IMR-90 (cell line): ENCODE data around the gene CGNL1. TPM values are rescaled to one million over a fixed set of nuclear protein-coding genes. Genes with fewer than 3 reads are reported as not detected.

ENCODE experiments used
- ATAC-seq: fragments of 200-7000 bp; cut with Tn5 transposase; 2 replicates; pipeline ENCODE4 v1.9.1; 2020; ENCODE audit warnings: low read depth, mild to moderate bottlenecking, moderate library complexity
- BruUV-seq: library from RNA; stranded (reverse); fragments of 400-500 nt; replicated peaks from 2 replicates; lab custom pipeline; 2021; lab: Mats Ljungman, UMichigan
- CTCF ChIA-PET: fragments of 300-600 bp; formaldehyde crosslinking; extraction: SDS; loops from one replicate; lab custom pipeline; 2021; ENCODE audit warnings: antibody characterized with exemption; lab: Yijun Ruan, JAX
- POLR2A ChIA-PET: fragments of 300-600 bp; sonication (Branson Sonifier 250); formaldehyde crosslinking; loops from one replicate; lab custom pipeline; 2022; ENCODE audit warnings: antibody characterized with exemption; ENCODE audit not compliant: unreplicated experiment; lab: Charles Lee
- DNase-seq: peaks from one replicate; pipeline ENCODE4 v3.0.0; 2013
- H2AFZ ChIP-seq: replicated peaks from 2 replicates; pipeline ENCODE3; 2013; ENCODE audit warnings: low read length, mild to moderate bottlenecking; ENCODE audit not compliant: poor library complexity
- H2AK5ac ChIP-seq: 2 replicates; pipeline ENCODE4 v1.6.1; 2013; ENCODE audit warnings: low read depth, low read length, inconsistent platforms
- H2AK9ac ChIP-seq: replicated peaks from 2 replicates; pipeline ENCODE3; 2013; ENCODE audit warnings: mild to moderate bottlenecking, low read depth, low read length, moderate library complexity; ENCODE audit not compliant: poor library complexity
- H2BK120ac ChIP-seq: 2 replicates; pipeline ENCODE4 v1.6.1; 2013; ENCODE audit warnings: low read depth, low read length, inconsistent platforms
- H2BK15ac ChIP-seq: 3 replicates; pipeline ENCODE4 v1.6.1; 2013; ENCODE audit warnings: low read depth, low read length, inconsistent platforms
- H2BK20ac ChIP-seq: 2 replicates; pipeline ENCODE4 v1.6.1; 2013; ENCODE audit warnings: low read depth, mild to moderate bottlenecking, inconsistent platforms, low read length, moderate library complexity
- H2BK5ac ChIP-seq: 2 replicates; pipeline ENCODE4 v1.6.1; 2013; ENCODE audit warnings: mild to moderate bottlenecking, low read depth, low read length, inconsistent platforms; ENCODE audit not compliant: poor library complexity, severe bottlenecking
- H3K14ac ChIP-seq: replicated peaks from 2 replicates; pipeline ENCODE4 v1.6.1; 2013; ENCODE audit warnings: low read depth, low read length, inconsistent platforms
- H3K18ac ChIP-seq: 2 replicates; pipeline ENCODE4 v1.6.1; 2013; ENCODE audit warnings: low read depth, low read length, control low read depth
- H3K23ac ChIP-seq: 2 replicates; pipeline ENCODE4 v1.6.1; 2013; ENCODE audit warnings: low read depth, low read length, inconsistent platforms
- H3K27ac ChIP-seq: 2 replicates; pipeline ENCODE4 v1.5.1; 2013; ENCODE audit warnings: mild to moderate bottlenecking, control low read depth, low read length; ENCODE audit not compliant: insufficient read depth
- H3K27me3 ChIP-seq: 2 replicates; pipeline ENCODE4 v1.6.1; 2013; ENCODE audit warnings: low read length; ENCODE audit not compliant: control insufficient read depth, insufficient read depth
- H3K36me3 ChIP-seq: 2 replicates; pipeline ENCODE4 v1.6.1; 2013; ENCODE audit warnings: low read length, mixed read lengths; ENCODE audit not compliant: control insufficient read depth, insufficient read depth
- H3K4ac ChIP-seq: 2 replicates; pipeline ENCODE4 v1.6.1; 2013; ENCODE audit warnings: low read depth, low read length, inconsistent platforms
- H3K4me1 ChIP-seq: 2 replicates; pipeline ENCODE4 v1.6.1; 2013; ENCODE audit warnings: low read length, mixed read lengths; ENCODE audit not compliant: control insufficient read depth, insufficient read depth
- H3K4me2 ChIP-seq: 2 replicates; pipeline ENCODE4 v1.6.1; 2013; ENCODE audit warnings: low read depth, mild to moderate bottlenecking, control low read depth, low read length, moderate library complexity
- H3K4me3 ChIP-seq: 2 replicates; pipeline ENCODE4 v1.5.1; 2013; ENCODE audit warnings: low read depth, mild to moderate bottlenecking, control low read depth, low read length, moderate library complexity; ENCODE audit not compliant: insufficient read depth
- H3K56ac ChIP-seq: 2 replicates; pipeline ENCODE4 v1.6.1; 2013; ENCODE audit warnings: low read length, inconsistent platforms; ENCODE audit not compliant: insufficient read depth; ENCODE audit errors: extremely low read depth
- H3K79me1 ChIP-seq, 2 experiments: 2 replicates each; pipeline ENCODE4 v1.6.1; 2013; ENCODE audit warnings: low read length in 2 of 2, inconsistent platforms in 1 of 2, low read depth in 1 of 2
- H3K9ac ChIP-seq: 2 replicates; pipeline ENCODE4 v1.6.1; 2013; ENCODE audit warnings: low read depth, low read length, control low read depth
- H3K9me1 ChIP-seq: 2 replicates; pipeline ENCODE4 v1.6.1; 2013; ENCODE audit warnings: low read length, inconsistent platforms; ENCODE audit not compliant: insufficient read depth
- H3K9me3 ChIP-seq: 2 replicates; pipeline ENCODE4 v1.6.1; 2013; ENCODE audit warnings: low read length; ENCODE audit not compliant: control insufficient read depth, insufficient read depth
- H4K20me1 ChIP-seq: 2 replicates; pipeline ENCODE4 v1.6.1; 2013; ENCODE audit warnings: low read length, inconsistent platforms; ENCODE audit not compliant: insufficient read depth
- H4K5ac ChIP-seq: 2 replicates; pipeline ENCODE4 v1.6.1; 2013; ENCODE audit warnings: mild to moderate bottlenecking, low read depth, low read length, control low read depth
- H4K8ac ChIP-seq, 2 experiments: 2 replicates each; pipeline ENCODE4 v1.6.1; 2013; ENCODE audit warnings: low read depth in 2 of 2, low read length in 2 of 2, control low read depth in 1 of 2, inconsistent platforms in 1 of 2
- H4K91ac ChIP-seq: 2 replicates; pipeline ENCODE4 v1.6.1; 2013; ENCODE audit warnings: low read depth, low read length, inconsistent platforms; ENCODE audit not compliant: insufficient read depth
- BHLHE40 ChIP-seq: fragments of 150-350 bp; IDR thresholded peaks from 2 replicates; pipeline ENCODE4 v1.6.1; 2016; ENCODE audit warnings: mild to moderate bottlenecking, low read depth, low read length
- CEBPB ChIP-seq: IDR thresholded peaks from 2 replicates; pipeline ENCODE4 v1.6.1; 2012; ENCODE audit warnings: low read depth, low read length, improper control_type of control experiment
- CHD1 ChIP-seq: IDR thresholded peaks from 2 replicates; pipeline ENCODE4 v1.6.1; 2012; ENCODE audit warnings: low read depth, low read length, improper control_type of control experiment
- CTCF ChIP-seq: conservative IDR thresholded peaks from 2 replicates; pipeline ENCODE4 v1.5.1; 2012; ENCODE audit warnings: mild to moderate bottlenecking, low read depth, low read length, improper control_type of control experiment
- ELK1 ChIP-seq: fragments of 150-350 bp; IDR thresholded peaks from 2 replicates; pipeline ENCODE4 v1.6.1; 2016; ENCODE audit warnings: low read depth, mild to moderate bottlenecking, low read length, moderate library complexity, borderline replicate concordance
- MAFK ChIP-seq: IDR thresholded peaks from 2 replicates; pipeline ENCODE4 v1.6.1; 2012; ENCODE audit warnings: low read depth, low read length, improper control_type of control experiment
- MAZ ChIP-seq: IDR thresholded peaks from 2 replicates; pipeline ENCODE4 v1.6.1; 2012; ENCODE audit warnings: low read depth, mild to moderate bottlenecking, low read length, improper control_type of control experiment, moderate library complexity, borderline replicate concordance
- NFE2L2 ChIP-seq: fragments of 150-350 bp; IDR thresholded peaks from 2 replicates; pipeline ENCODE4 v1.6.1; 2016; ENCODE audit warnings: low read depth, mild to moderate bottlenecking, low read length
- POLR2A ChIP-seq: IDR thresholded peaks from 2 replicates; pipeline ENCODE4 v1.6.1; 2012; ENCODE audit warnings: mild to moderate bottlenecking, low read depth, low read length
- RFX5 ChIP-seq: IDR thresholded peaks from 2 replicates; pipeline ENCODE4 v1.8.0; 2012; ENCODE audit warnings: low read depth, mild to moderate bottlenecking, low read length, moderate library complexity
- WGBS, 2 experiments: methylation state at CpG; one replicate each; pipeline versions ENCODE4 v1.1.5 to v1.1.7; 2013; ENCODE audit warnings: missing lambda C conversion rate in 2 of 2; ENCODE audit not compliant: insufficient read length in 1 of 2; ENCODE audit errors: extremely low coverage in 2 of 2; 5-methylcytosine and 5-hydroxymethylcytosine counted together
- dilution Hi-C: fragments of 300-500 bp; cut with HindIII; formaldehyde crosslinking; loops from one replicate; pipeline ENCODE4 v1.14.3; 2018; ENCODE audit warnings: low sequenced_read_pairs; ENCODE audit not compliant: unreplicated experiment
- in situ Hi-C: fragments of 300-500 bp; cut with MboI; formaldehyde crosslinking; loops from 3 replicates; pipeline ENCODE4 v1.14.3; 2019; ENCODE audit warnings: low sequenced_read_pairs, inconsistent platforms, mixed read lengths
- intact Hi-C: fragments of 100-400 bp; cut with micrococcal nuclease; formaldehyde crosslinking; loops from 2 replicates; pipeline ENCODE4 v1.10.0; 2022
- polyA plus RNA-seq, 3 experiments: library from polyadenylated mRNA; depleted of rRNA; stranded (reverse); fragments of >200 nt; gene quantifications; 2 replicates each; pipeline ENCODE4 v1.2.3, GENCODE V29; 2012; ENCODE audit warnings: low replicate concordance in 1 of 3
- total RNA-seq: library from RNA; depleted of rRNA; stranded (reverse); fragments of >200 nt; gene quantifications from 2 replicates; pipeline ENCODE4 v1.2.3, GENCODE V29; 2012

CGNL1 gene
- total and polyA plus RNA-seq, 2 of the 4 experiments (the other 2 are of a cell fraction) = 0.07 to 0.18 TPM

DNA sequence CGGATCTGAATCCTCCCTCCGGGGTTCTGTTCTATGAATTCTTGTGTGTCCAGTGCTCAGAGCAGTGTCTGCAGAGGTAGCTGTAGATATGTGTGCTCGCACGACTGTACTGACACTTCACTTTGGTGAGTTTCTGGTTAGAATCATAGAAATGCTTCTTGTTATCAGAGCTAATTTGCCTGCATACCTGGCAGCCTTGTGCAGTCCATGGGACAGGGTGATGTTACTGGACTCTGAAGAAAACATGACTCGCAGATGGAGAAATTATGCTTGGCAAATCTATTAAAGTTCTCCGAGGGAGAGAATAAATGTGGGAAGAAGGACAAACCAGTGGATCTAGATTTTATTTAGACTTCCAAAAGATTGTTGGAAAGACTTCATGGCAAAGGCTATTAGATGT is 12.2 kb downstream of the CGNL1 start:
- H3K56ac ChIP-seq = no peak overlapping the region
- H3K27ac ChIP-seq = no peak overlapping the region
- peaks cover 3% of the 10 kb centered on the region for H3K4me1 ChIP-seq
- no peak overlapping the region for H3K4me2 ChIP-seq
- intact Hi-C loops (loop anchor here (5.0 kb wide), 1 partner anchor 94 kb away; no protein-coding TSS in a partner anchor), in situ Hi-C loops (no loop called here), dilution Hi-C loops (no loop called here)
- H3K79me1 ChIP-seq = no peaks in the 10 kb centered on the region
- no TSS peak for BruUV-seq
- H4K8ac ChIP-seq = no peak overlapping the region
- H2AFZ ChIP-seq = no peak overlapping the region
- no peak overlapping the region for H3K9ac ChIP-seq
- no peak overlapping the region for H2AK5ac ChIP-seq
- no peak overlapping the region for H2AK9ac ChIP-seq
- no peak overlapping the region for H4K5ac ChIP-seq
- no peaks in the 10 kb centered on the region for H3K36me3 ChIP-seq
- ATAC-seq (no peak), DNase-seq (no peak)
- peaks cover 22% of the 10 kb centered on the region for H3K27me3 ChIP-seq
- H3K4me3 ChIP-seq = no peak overlapping the region
- no peak overlapping the region for H2BK120ac ChIP-seq
- no peak overlapping the region for H2BK20ac ChIP-seq
- CTCF ChIA-PET = no interaction called here
- no peak overlapping the region for H3K4ac ChIP-seq
- no peak overlapping the region for H3K23ac ChIP-seq
- no peak overlapping the region for H4K91ac ChIP-seq
- H4K20me1 ChIP-seq = no peaks in the 10 kb centered on the region
- H2BK5ac ChIP-seq = no peak overlapping the region
- H3K9me3 ChIP-seq = no peaks in the 10 kb centered on the region
- POLR2A ChIA-PET = no interaction called here
- TF ChIP-seq MAFK (no peak), BHLHE40 (no peak), CTCF (no peak), NFE2L2 (no peak), POLR2A (no peak), CHD1 (no peak), CEBPB (no peak), ELK1 (no peak), RFX5 (no peak), MAZ (no peak)
- WGBS, 2 experiments = 90% methylated on average over 3 of the region's 6 CpGs; no CpG with 5 or more reads in 1 of the 2 experiments
- no peak overlapping the region for H3K14ac ChIP-seq
- no peak overlapping the region for H3K18ac ChIP-seq
- no peaks in the 10 kb centered on the region for H3K9me1 ChIP-seq
- no peak overlapping the region for H2BK15ac ChIP-seq
